Esophagus muscularis mucosa (tissue), 4 donors: ENCODE results near the gene PCDHGB1. TPM values are rescaled to one million over a fixed set of nuclear protein-coding genes. Genes with fewer than 3 reads are reported as not detected.

Experiments
- DNase-seq: peaks from one replicate; pipeline ENCODE4 v3.0.0-alpha.2; 2017; ENCODE audit errors: extremely low spot score
- H3K27ac ChIP-seq, 4 donors: fragments of 200-600 bp; sonication (generic); replicated peaks in 1 of 4; 1 replicate in 3 of 4; 2 replicates in 1 of 4; pipeline ENCODE4 v1.5.1; 2016 to 2019; ENCODE audit warnings: mild to moderate bottlenecking in 1 of 4
- H3K27me3 ChIP-seq, 4 donors: fragments of 200-600 bp; sonication (generic); one replicate each; pipeline versions ENCODE4 v1.5.1 to v1.6.0; 2016 to 2019
- H3K36me3 ChIP-seq, 4 donors: fragments of 200-600 bp; sonication (generic); one replicate each; pipeline ENCODE4 v1.5.1; 2016 to 2019
- H3K4me1 ChIP-seq, 4 donors: fragments of 200-600 bp; sonication (generic); one replicate each; pipeline ENCODE4 v1.5.1; 2016 to 2019
- H3K4me3 ChIP-seq, 4 donors: fragments of 200-600 bp; sonication (generic); 1 replicate in 2 of 4; 2 replicates in 2 of 4; pipeline ENCODE4 v1.5.1; 2016 to 2019; ENCODE audit warnings: mild to moderate bottlenecking in 4 of 4, moderate library complexity in 1 of 4
- H3K9me3 ChIP-seq, 4 donors: fragments of 200-600 bp; sonication (generic); 1 replicate in 3 of 4; 2 replicates in 1 of 4; pipeline ENCODE4 v1.5.1; 2016 to 2019
- CTCF ChIP-seq, 3 experiments: fragments of 200-600 bp in 2 of 3; fragments of 450-650 bp in 1 of 3; sonication (generic) in 2 of 3; IDR thresholded peaks; one replicate each; pipeline ENCODE4 v1.5.1; 2017 to 2019; ENCODE audit warnings: antibody characterized with exemption in 3 of 3, mild to moderate bottlenecking in 2 of 3, moderate library complexity in 1 of 3
- EP300 ChIP-seq: sonication (generic); formaldehyde crosslinking; IDR thresholded peaks from one replicate; pipeline ENCODE4 v1.6.1; 2017; ENCODE audit warnings: antibody characterized with exemption
- POLR2A ChIP-seq: fragments of 450-650 bp; IDR thresholded peaks from one replicate; pipeline ENCODE4 v1.6.1; 2017; ENCODE audit warnings: antibody characterized with exemption, moderate library complexity, mild to moderate bottlenecking, low read depth
- POLR2AphosphoS5 ChIP-seq, 2 donors: sonication (generic); formaldehyde crosslinking; IDR thresholded peaks; one replicate each; pipeline ENCODE4 v1.6.1; 2017; ENCODE audit warnings: antibody characterized with exemption in 2 of 2
- WGBS: methylation state at CpG from one replicate; pipeline ENCODE4 v1.1.5; 2018; 5-methylcytosine and 5-hydroxymethylcytosine counted together
- intact Hi-C: fragments of 100-400 bp; cut with DNase I; formaldehyde crosslinking; loops from one replicate; pipeline ENCODE4 v1.15.1; 2023
- total RNA-seq, 4 donors: library from RNA; depleted of rRNA; stranded (reverse); fragments of >200 nt; gene quantifications; one replicate each; pipeline versions ENCODE4 v1.1.0 to v1.2.1, GENCODE V29; 2016

The PCDHGB1 gene
- total RNA-seq, 4 donors from 2014 or later = 2.7 to 5.1 (median 3.0) TPM

GRCh38 chr5:141398608-141399007, 48.7 kb downstream of the PCDHGB1 start:
- Histone ChIP-seq H3K27me3 (peaks cover 0 to 9% (median 0%) of the 10 kb centered on the region in 4 donors), H3K4me1 (no peaks in the 10 kb centered on the region), H3K9me3 (peaks cover 23 to 94% (median 93%) of the 10 kb centered on the region in 4 donors), H3K4me3 (no peak overlapping the region), H3K36me3 (peaks cover 0 to 6% (median under 1%) of the 10 kb centered on the region in 4 donors), H3K27ac (no peak overlapping the region)
- DNase-seq = no peak
- intact Hi-C loops = no loop called here
- WGBS = 23% methylated on average over 11 of the region's 15 CpGs
- TF ChIP-seq POLR2A (no peak), EP300 (no peak), CTCF (IDR thresholded peaks at IDR 0.05) (no peak), POLR2AphosphoS5 (IDR thresholded peaks at IDR 0.05) (no peak)

GRCh38 chr5:141399555-141400258, 49.8 kb downstream of the PCDHGB1 start:
- H3K36me3 ChIP-seq = peaks cover 0 to 6% (median 0%) of the 10 kb centered on the region in 4 donors
- H3K4me3 ChIP-seq = peak overlapping the region in 2 of 4 donors; percentile 5 to 18
- peaks cover 21 to 94% (median 93%) of the 10 kb centered on the region in 4 donors for H3K9me3 ChIP-seq
- intact Hi-C loops = no loop called here
- no peak for TF ChIP-seq EP300
- TF ChIP-seq POLR2A = no peak
- TF ChIP-seq CTCF (IDR thresholded peaks at IDR 0.05) = no peak
- no peak for TF ChIP-seq POLR2AphosphoS5 (IDR thresholded peaks at IDR 0.05)
- no peak for DNase-seq
- peaks cover 0 to 9% (median 0%) of the 10 kb centered on the region in 4 donors for H3K27me3 ChIP-seq
- no peaks in the 10 kb centered on the region for H3K4me1 ChIP-seq
- WGBS = 23% methylated on average over 33 of the region's 61 CpGs
- H3K27ac ChIP-seq = no peak overlapping the region

Other genes starting within 250 kb of the PCDHGB1 start
- gene PCDHB3, start 249.6 kb upstream of the PCDHGB1 start, total RNA-seq = 1 to 10 TPM in 3 of 4 donors, under 1 TPM in 1; 0.83 to 2.3 (median 1.2) TPM
- 1 to 10 TPM; 1.2 to 5.1 (median 3.8) TPM for gene PCDHB4, start 228.3 kb upstream of the PCDHGB1 start, total RNA-seq
- gene PCDHB5, start 214.9 kb upstream of the PCDHGB1 start, total RNA-seq = 1 to 10 TPM; 3.6 to 7.4 (median 4.0) TPM
- gene PCDHB6, start 200.0 kb upstream of the PCDHGB1 start, total RNA-seq = 1 to 10 TPM in 1 of 4 donors, under 1 TPM in 3; 0.46 to 1.1 (median 0.83) TPM
- 1 to 10 TPM; 1.1 to 2.9 (median 2.5) TPM for gene PCDHB7, start 177.5 kb upstream of the PCDHGB1 start, total RNA-seq
- 1 to 10 TPM in 1 of 4 donors, under 1 TPM in 3; 0.33 to 2.0 (median 0.87) TPM for gene PCDHB8, start 172.3 kb upstream of the PCDHGB1 start, total RNA-seq
- gene PCDHB16, start 167.7 kb upstream of the PCDHGB1 start, total RNA-seq = 1 to 10 TPM; 3.3 to 5.6 (median 3.9) TPM
- 1 to 10 TPM; 1.5 to 2.9 (median 2.2) TPM for gene PCDHB9, start 162.9 kb upstream of the PCDHGB1 start, total RNA-seq
- 1 to 10 TPM; 3.3 to 7.9 (median 4.9) TPM for gene PCDHB10, start 157.7 kb upstream of the PCDHGB1 start, total RNA-seq
- 1 to 10 TPM; 1.7 to 4.6 (median 2.9) TPM for gene PCDHB11, start 150.5 kb upstream of the PCDHGB1 start, total RNA-seq
- gene PCDHB12, start 141.4 kb upstream of the PCDHGB1 start, total RNA-seq = 1 to 10 TPM; 2.2 to 4.3 (median 2.9) TPM
- 1 to 10 TPM; 4.3 to 8.1 (median 5.6) TPM for gene PCDHB13, start 136.2 kb upstream of the PCDHGB1 start, total RNA-seq
- 1 to 10 TPM; 6.8 to 9.9 (median 8.3) TPM for gene PCDHB14, start 126.8 kb upstream of the PCDHGB1 start, total RNA-seq
- 1 to 10 TPM; 4.0 to 7.0 (median 4.5) TPM for gene PCDHB15, start 104.7 kb upstream of the PCDHGB1 start, total RNA-seq
- under 1 TPM in 2 of 4 donors, not detected in 2; 0.23 to 0.65 TPM for gene SLC25A2, start 46.0 kb upstream of the PCDHGB1 start, total RNA-seq
- gene TAF7, start 29.3 kb upstream of the PCDHGB1 start, total RNA-seq = 10 to 100 TPM; 44.0 to 65.9 (median 59.1) TPM
- gene PCDHGA1, start 19.6 kb upstream of the PCDHGB1 start, total RNA-seq = 1 to 10 TPM in 1 of 4 donors, under 1 TPM in 3; 0.45 to 1.2 (median 0.76) TPM
- 1 to 10 TPM; 2.5 to 5.4 (median 4.0) TPM for gene PCDHGA2, start 11.3 kb upstream of the PCDHGB1 start, total RNA-seq
- gene PCDHGA3, start 6.3 kb upstream of the PCDHGB1 start, total RNA-seq = 1 to 10 TPM; 1.7 to 2.6 (median 1.8) TPM
- gene PCDHGA4, start 4.9 kb downstream of the PCDHGB1 start, total RNA-seq = 1 to 10 TPM; 3.6 to 7.9 (median 4.6) TPM
- 1 to 10 TPM; 3.2 to 5.7 (median 4.1) TPM for gene PCDHGB2, start 9.9 kb downstream of the PCDHGB1 start, total RNA-seq
- gene PCDHGA5, start 14.1 kb downstream of the PCDHGB1 start, total RNA-seq = 1 to 10 TPM; 2.6 to 5.4 (median 4.7) TPM
- gene PCDHGB3, start 20.1 kb downstream of the PCDHGB1 start, total RNA-seq = 1 to 10 TPM; 2.5 to 7.5 (median 3.8) TPM
- gene PCDHGA6, start 23.8 kb downstream of the PCDHGB1 start, total RNA-seq = 1 to 10 TPM; 4.1 to 7.1 (median 5.9) TPM
- gene PCDHGA7, start 32.6 kb downstream of the PCDHGB1 start, total RNA-seq = 1 to 10 TPM; 4.3 to 9.1 (median 6.4) TPM
- gene PCDHGB4, start 37.6 kb downstream of the PCDHGB1 start, total RNA-seq = 1 to 10 TPM; 3.8 to 5.5 (median 4.6) TPM
- 1 to 10 TPM; 1.7 to 5.8 (median 3.3) TPM for gene PCDHGA8, start 42.5 kb downstream of the PCDHGB1 start, total RNA-seq
- 1 to 10 TPM; 4.8 to 10.0 (median 7.8) TPM for gene PCDHGB5, start 47.8 kb downstream of the PCDHGB1 start, total RNA-seq
- gene PCDHGA9, start 52.7 kb downstream of the PCDHGB1 start, total RNA-seq = 1 to 10 TPM; 3.3 to 8.7 (median 4.9) TPM
- 1 to 10 TPM; 6.2 to 8.4 (median 7.4) TPM for gene PCDHGB6, start 57.9 kb downstream of the PCDHGB1 start, total RNA-seq
- 1 to 10 TPM; 2.3 to 6.2 (median 4.3) TPM for gene PCDHGA10, start 62.9 kb downstream of the PCDHGB1 start, total RNA-seq
- gene PCDHGB7, start 67.6 kb downstream of the PCDHGB1 start, total RNA-seq = 10 to 100 TPM; 13.9 to 18.0 (median 14.4) TPM
- gene PCDHGA11, start 71.0 kb downstream of the PCDHGB1 start, total RNA-seq = 1 to 10 TPM; 3.0 to 5.8 (median 4.5) TPM
- 10 to 100 TPM in 3 of 4 donors, 1 to 10 TPM in 1; 7.6 to 13.7 (median 11.6) TPM for gene PCDHGA12, start 80.4 kb downstream of the PCDHGB1 start, total RNA-seq
- gene PCDHGC3, start 125.9 kb downstream of the PCDHGB1 start, total RNA-seq = 10 to 100 TPM; 56.5 to 81.1 (median 65.5) TPM
- gene PCDHGC4, start 134.9 kb downstream of the PCDHGB1 start, total RNA-seq = 1 to 10 TPM in 3 of 4 donors, under 1 TPM in 1; 0.91 to 3.3 (median 2.0) TPM
- gene PCDHGC5, start 139.0 kb downstream of the PCDHGB1 start, total RNA-seq = 1 to 10 TPM in 3 of 4 donors, under 1 TPM in 1; 0.71 to 3.7 (median 1.4) TPM